SK-N-SH (cell line): Measurements from ENCODE around the gene PPP1R9A.

Source experiments
- NFIC ChIP-seq: IDR thresholded peaks from 2 replicates; pipeline ENCODE4 v1.4.0; 2012; ENCODE audit warnings: borderline replicate concordance
- POLR2AphosphoS5 ChIP-seq: IDR thresholded peaks from 2 replicates; pipeline ENCODE4 v1.6.1; 2012; ENCODE audit warnings: low read depth, low read length

GRCh38 chr7:95219721-95220120, 312.3 kb downstream of the PPP1R9A start:
- TF ChIP-seq NFIC (no peak), POLR2AphosphoS5 (no peak)
